GM23338 (cell line): ENCODE measurements around the gene ZFYVE28. TPM values are rescaled to one million over a fixed set of nuclear protein-coding genes. Genes with fewer than 3 reads are reported as not detected.

Source experiments
- ATAC-seq: fragments of 200-7000 bp; cut with Tn5 transposase; 3 replicates; pipeline ENCODE4 v1.9.1; 2020
- DNase-seq: peaks from one replicate; pipeline ENCODE4 v3.0.0-alpha.2; 2015; ENCODE audit warnings: low spot score
- H2AFZ ChIP-seq: fragments of 200-600 bp; sonication (generic); 2 replicates; pipeline ENCODE4 v1.8.0; 2016; ENCODE audit warnings: antibody characterized with exemption, mild to moderate bottlenecking, moderate library complexity
- H3F3A ChIP-seq: fragments of 200-600 bp; sonication (generic); replicated peaks from 2 replicates; pipeline ENCODE4 v1.8.0; 2017; ENCODE audit warnings: antibody characterized with exemption, mixed run types, low read depth
- H3K27ac ChIP-seq: fragments of 200-600 bp; sonication (generic); 2 replicates; pipeline ENCODE4 v1.6.1; 2016; ENCODE audit warnings: low read depth
- H3K27me3 ChIP-seq: fragments of 200-600 bp; sonication (generic); 2 replicates; pipeline ENCODE4 v1.8.0; 2016; ENCODE audit warnings: mild to moderate bottlenecking, mixed run types, moderate library complexity; ENCODE audit not compliant: insufficient read depth
- H3K36me3 ChIP-seq: fragments of 200-600 bp; sonication (generic); 2 replicates; pipeline ENCODE4 v1.8.0; 2016; ENCODE audit warnings: mild to moderate bottlenecking; ENCODE audit not compliant: insufficient read depth
- H3K4me1 ChIP-seq: fragments of 200-600 bp; sonication (generic); 2 replicates; pipeline ENCODE4 v1.8.0; 2016; ENCODE audit warnings: mild to moderate bottlenecking, moderate library complexity; ENCODE audit not compliant: insufficient read depth
- H3K4me2 ChIP-seq: fragments of 200-600 bp; sonication (generic); 2 replicates; pipeline ENCODE4 v1.7.1; 2017; ENCODE audit warnings: mixed run types
- H3K4me3 ChIP-seq: fragments of 200-600 bp; sonication (generic); 2 replicates; pipeline ENCODE4 v1.6.1; 2016; ENCODE audit warnings: mixed run types
- H3K79me2 ChIP-seq: fragments of 200-600 bp; sonication (generic); replicated peaks from 2 replicates; pipeline ENCODE4 v1.8.0; 2017; ENCODE audit warnings: mild to moderate bottlenecking; ENCODE audit not compliant: insufficient read depth
- H3K9me2 ChIP-seq: fragments of 200-600 bp; sonication (generic); 2 replicates; pipeline ENCODE4 v1.8.0; 2017; ENCODE audit not compliant: insufficient read depth
- H4K20me1 ChIP-seq: fragments of 200-600 bp; sonication (generic); replicated peaks from 2 replicates; pipeline ENCODE4 v1.8.0; 2017; ENCODE audit warnings: mild to moderate bottlenecking; ENCODE audit not compliant: insufficient read depth
- H3K27ac Mint-ChIP-seq: 2 replicates; pipeline ENCODE4 v1.8.0; 2020; ENCODE audit warnings: inconsistent platforms, mild to moderate bottlenecking, moderate library complexity, mixed read lengths
- H3K27me3 Mint-ChIP-seq: 3 replicates; pipeline ENCODE4 v1.8.0; 2022; ENCODE audit warnings: low read depth, mild to moderate bottlenecking, moderate library complexity, mixed read lengths, inconsistent platforms; ENCODE audit not compliant: insufficient read depth, poor library complexity
- H3K36me3 Mint-ChIP-seq: 3 replicates; pipeline ENCODE4 v1.8.0; 2021; ENCODE audit warnings: low read depth, mild to moderate bottlenecking, inconsistent platforms, moderate library complexity, mixed read lengths
- H3K4me1 Mint-ChIP-seq: 3 replicates; pipeline ENCODE4 v1.8.0; 2020; ENCODE audit warnings: mild to moderate bottlenecking, inconsistent platforms, mixed read lengths
- H3K4me3 Mint-ChIP-seq: 3 replicates; pipeline ENCODE4 v1.8.0; 2021; ENCODE audit warnings: moderate library complexity, mild to moderate bottlenecking, inconsistent platforms, mixed read lengths
- H3K9me3 Mint-ChIP-seq: 3 replicates; pipeline ENCODE4 v1.8.0; 2020; ENCODE audit warnings: moderate library complexity, mild to moderate bottlenecking, inconsistent platforms, mixed read lengths
- CREB1 ChIP-seq: fragments of 250-450 bp; sonication (Bioruptor Pico); IDR thresholded peaks from 2 replicates; pipeline ENCODE4 v1.5.0; 2020; ENCODE audit warnings: low read depth, mild to moderate bottlenecking, moderate library complexity
- CTCF ChIP-seq, 2 experiments: fragments of 200-600 bp in 1 of 2; sonication (generic) in 1 of 2; conservative IDR thresholded peaks; 2 replicates each; pipeline versions ENCODE4 v1.5.1 to v1.6.1; 2016 to 2017; ENCODE audit warnings: antibody characterized with exemption in 2 of 2, low read depth in 2 of 2, mild to moderate bottlenecking in 2 of 2, moderate library complexity in 1 of 2
- ETS1 ChIP-seq: IDR thresholded peaks from 2 replicates; pipeline ENCODE4 v1.6.1; 2016; ENCODE audit warnings: antibody characterized with exemption
- EZH2 ChIP-seq: fragments of 200-600 bp; sonication (generic); IDR thresholded peaks from one replicate; pipeline ENCODE4 v1.8.0; 2017; ENCODE audit warnings: antibody characterized with exemption, mild to moderate bottlenecking, low read depth; ENCODE audit not compliant: unreplicated experiment
- EZH2phosphoT487 ChIP-seq: fragments of 200-600 bp; sonication (generic); IDR thresholded peaks from one replicate; pipeline ENCODE4 v1.8.1; 2018; ENCODE audit warnings: antibody characterized with exemption; ENCODE audit not compliant: unreplicated experiment
- JUNB ChIP-seq: IDR thresholded peaks from one replicate; pipeline ENCODE4 v1.6.1; 2016; ENCODE audit warnings: antibody characterized with exemption; ENCODE audit not compliant: unreplicated experiment
- NANOG ChIP-seq: IDR thresholded peaks from 2 replicates; pipeline ENCODE4 v1.6.1; 2016; ENCODE audit warnings: antibody characterized with exemption, borderline replicate concordance
- POLR2AphosphoS5 ChIP-seq: IDR thresholded peaks from 2 replicates; pipeline ENCODE4 v1.6.1; 2016; ENCODE audit warnings: antibody characterized with exemption, low read depth
- REST ChIP-seq: IDR thresholded peaks from one replicate; pipeline ENCODE4 v1.6.1; 2018; ENCODE audit warnings: antibody characterized with exemption; ENCODE audit not compliant: unreplicated experiment
- STAT1 ChIP-seq: IDR thresholded peaks from one replicate; pipeline ENCODE4 v1.6.1; 2016; ENCODE audit warnings: antibody characterized with exemption; ENCODE audit not compliant: unreplicated experiment
- ZNF114 ChIP-seq: fragments of 250-450 bp; sonication (Bioruptor Pico); IDR thresholded peaks from 2 replicates; pipeline ENCODE4 v1.5.0; 2020; ENCODE audit warnings: mild to moderate bottlenecking, moderate library complexity
- ZNF331 ChIP-seq: fragments of 250-450 bp; sonication (Bioruptor Pico); IDR thresholded peaks from 2 replicates; pipeline ENCODE4 v1.5.0; 2020; ENCODE audit warnings: low read depth, mild to moderate bottlenecking, moderate library complexity
- ZNF462 ChIP-seq: fragments of 250-450 bp; sonication (Bioruptor Pico); IDR thresholded peaks from 2 replicates; pipeline ENCODE4 v1.5.0; 2020; ENCODE audit warnings: mild to moderate bottlenecking, moderate library complexity
- polyA plus RNA-seq: library from polyadenylated mRNA; unstranded; fragments of >200 nt; fragmentation: Nextera tagmentation; extraction: Ambion mirVana; gene quantifications from 2 replicates; pipeline ENCODE4 v1.2.1, GENCODE V29; 2016
- total RNA-seq: library from RNA; depleted of rRNA; stranded (reverse); fragments of >200 nt; shearing (Covaris generic); gene quantifications from 2 replicates; pipeline ENCODE4 v1.2.3, GENCODE V29; 2014

The ZFYVE28 gene
- total and polyA plus RNA-seq, 2 experiments from 2014 or later: 2.6 to 4.6 TPM

GRCh38 chr4:2413821-2414610 lies 4.4 kb downstream of the ZFYVE28 start:
- Mint-ChIP-seq H3K36me3 (no peaks in the 10 kb centered on the region; the same call in 2 of the 3 replicates), H3K27ac (peak overlapping the region; percentile 84; the same call in 1 of the 2 replicates), H3K9me3 (no peaks in the 10 kb centered on the region; the same call in 2 of the 3 replicates), H3K27me3 (peaks cover 50% of the 10 kb centered on the region), H3K4me1 (peaks cover 49% of the 10 kb centered on the region), H3K4me3 (peak overlapping the region; percentile 64)
- Histone ChIP-seq H3K4me3 (peak overlapping the region; percentile 48), H2AFZ (peak overlapping the region; percentile 69; the same call in 1 of the 2 replicates), H3K4me2 (peak overlapping the region; percentile 80), H3K4me1 (peaks cover 38% of the 10 kb centered on the region), H4K20me1 (peaks cover 6% of the 10 kb centered on the region; the same call in 1 of the 2 replicates), H3K27ac (peak overlapping the region; percentile 91; the same call in 1 of the 2 replicates), H3F3A (peaks cover 22% of the 10 kb centered on the region), H3K27me3 (peaks cover 48% of the 10 kb centered on the region), H3K36me3 (no peaks in the 10 kb centered on the region), H3K79me2 (no peaks in the 10 kb centered on the region), H3K9me2 (no peaks in the 10 kb centered on the region)
- ATAC-seq (peak; percentile 1; the same call in 1 of the 3 replicates), DNase-seq (peak; percentile 63)
- TF ChIP-seq ZNF114 (CRISPR knock-in tag) (no peak), POLR2AphosphoS5 (no peak), EZH2 (no peak), JUNB (no peak), REST (no peak), ZNF331 (no peak), CREB1 (CRISPR knock-in tag) (no peak), ETS1 (no peak), EZH2phosphoT487 (no peak), CTCF (conservative IDR thresholded peaks at IDR 0.05; ENCODE audit: low read depth in 2 of 2) (no peak), NANOG (no peak), STAT1 (no peak), ZNF462 (CRISPR knock-in tag) (no peak)
